ENCODE measurements around the gene DCANP1.

The DCANP1 gene

DNA sequence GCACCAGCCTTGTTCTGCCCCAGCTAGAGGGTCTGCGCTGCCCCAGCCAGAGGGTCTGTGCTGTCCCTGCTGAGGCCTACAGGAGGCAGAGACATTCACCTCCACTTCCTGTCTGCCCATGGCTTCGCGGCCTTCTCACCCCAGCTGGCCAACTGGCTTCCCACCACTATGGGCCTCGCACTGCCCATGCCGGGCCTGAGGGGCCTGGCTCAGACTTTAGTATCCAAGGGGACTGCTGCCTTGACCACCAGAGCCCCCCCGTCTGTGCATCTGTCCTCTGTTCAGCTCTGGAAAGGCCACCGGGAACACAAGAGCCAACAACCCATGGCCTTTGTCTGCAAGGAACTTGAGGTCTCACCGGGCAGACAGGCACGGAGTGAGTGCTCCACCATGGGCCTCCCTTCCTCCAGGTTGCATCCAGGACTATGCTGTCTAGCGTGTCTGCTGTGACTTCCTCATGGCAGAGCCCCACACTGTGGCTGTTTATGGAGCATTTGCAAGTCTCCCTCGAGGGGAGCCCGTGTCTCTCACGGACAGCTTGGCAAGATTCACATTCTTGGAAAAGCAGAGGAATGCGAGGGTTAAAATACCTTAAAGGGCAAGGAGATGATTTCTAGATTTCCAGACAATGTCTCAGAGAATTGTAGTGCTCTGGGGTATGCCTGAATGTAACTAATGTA is 1.7 kb downstream of the DCANP1 start:
- TF ChIP-seq POLR2A (IDR thresholded peaks at IDR 0.05; ENCODE audit: low read length) (no peak), GATA1 (IDR thresholded peaks at IDR 0.05; ENCODE audit: low read depth, low read length) (no peak)
- DNase-seq: no peak

DNA sequence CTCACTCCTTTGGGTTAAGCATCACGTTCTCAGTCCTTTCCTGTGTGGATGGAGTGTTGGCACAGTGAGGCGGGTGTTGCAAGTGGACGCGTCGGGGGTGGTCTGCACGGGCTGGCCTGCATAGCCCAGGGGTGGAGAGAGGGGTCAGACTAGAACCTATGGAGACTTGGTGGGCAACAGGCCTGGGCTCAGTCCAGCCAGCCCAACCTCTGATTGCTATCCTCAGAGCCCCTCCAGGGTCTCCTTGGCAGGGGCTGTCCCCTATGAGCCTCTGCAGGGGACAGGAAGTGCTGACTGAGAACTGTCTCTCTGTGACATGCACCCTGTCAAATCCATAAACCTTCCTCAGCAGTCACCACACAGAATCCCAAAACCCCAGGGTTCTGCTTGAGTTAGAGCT is 2.3 kb downstream of the DCANP1 start:
- no peak for TF ChIP-seq GATA1 (IDR thresholded peaks at IDR 0.05; ENCODE audit: low read depth, low read length)
- TF ChIP-seq POLR2A (IDR thresholded peaks at IDR 0.05; ENCODE audit: low read length): no peak
- no peak for DNase-seq

DNA sequence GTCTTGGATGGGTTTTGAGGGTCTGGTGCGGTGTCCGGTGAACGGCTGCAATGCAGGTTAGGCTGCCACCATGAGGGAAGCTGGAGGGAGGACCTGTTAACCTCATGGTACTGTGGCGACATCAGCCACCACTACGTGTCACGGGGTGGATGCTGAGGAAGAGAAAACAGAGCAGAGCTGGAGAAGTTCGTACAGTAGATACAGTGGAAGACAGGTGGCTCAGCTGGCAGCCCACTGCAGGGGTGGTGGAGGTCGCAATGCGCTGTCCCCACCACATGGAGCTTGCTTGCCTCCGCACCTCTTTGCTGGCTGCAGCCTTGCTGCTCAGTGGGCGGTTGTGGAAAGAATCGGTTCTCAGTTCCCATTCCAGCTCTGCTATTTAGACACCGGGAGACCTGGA is 2.8 kb downstream of the DCANP1 start:
- no peak for DNase-seq
- TF ChIP-seq GATA1 (IDR thresholded peaks at IDR 0.05; ENCODE audit: low read depth, low read length) (no peak), POLR2A (IDR thresholded peaks at IDR 0.05; ENCODE audit: low read length) (no peak)

DNA sequence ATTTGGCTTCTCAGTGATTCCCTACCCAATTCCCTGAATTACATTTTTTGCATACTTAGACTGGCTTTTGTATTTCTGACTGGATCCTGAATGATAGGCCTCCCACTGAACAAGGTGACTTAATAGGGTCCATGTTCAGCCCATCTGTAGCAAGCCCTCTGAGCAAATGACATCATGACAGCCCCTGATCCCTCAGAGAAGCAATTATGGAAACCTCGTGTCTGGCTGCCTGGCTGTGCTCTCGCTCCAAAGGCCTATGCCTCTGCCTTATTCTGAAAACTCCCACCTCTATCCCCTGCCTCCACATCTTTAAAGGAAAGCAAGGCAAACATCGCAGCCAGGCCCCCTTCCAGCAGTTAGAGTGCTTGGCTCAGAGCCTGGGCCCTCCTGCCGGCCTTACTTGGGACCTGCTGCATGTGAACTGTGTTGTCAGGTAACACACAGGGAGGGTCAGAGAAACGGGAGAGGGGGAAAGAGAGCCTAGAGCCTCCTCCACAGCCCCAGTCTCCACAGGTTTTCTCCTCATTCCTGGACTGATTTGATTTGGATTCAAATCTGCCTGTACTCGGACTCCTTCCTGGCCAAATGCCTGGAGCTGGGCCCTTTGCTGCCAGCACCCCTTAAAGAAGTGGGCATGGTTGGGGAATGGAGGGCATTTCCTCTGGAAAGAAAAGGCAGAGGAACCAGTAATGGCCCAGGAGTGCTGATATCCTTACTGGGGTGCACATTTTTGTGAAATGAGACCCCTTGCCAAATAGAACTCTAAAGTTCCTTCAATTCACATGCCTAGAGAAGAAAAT is 3.8 kb downstream of the DCANP1 start:
- TF ChIP-seq POLR2A (IDR thresholded peaks at IDR 0.05; ENCODE audit: low read length) (no peak), GATA1 (IDR thresholded peaks at IDR 0.05; ENCODE audit: low read depth, low read length) (no peak)
- no peak for DNase-seq

DNA sequence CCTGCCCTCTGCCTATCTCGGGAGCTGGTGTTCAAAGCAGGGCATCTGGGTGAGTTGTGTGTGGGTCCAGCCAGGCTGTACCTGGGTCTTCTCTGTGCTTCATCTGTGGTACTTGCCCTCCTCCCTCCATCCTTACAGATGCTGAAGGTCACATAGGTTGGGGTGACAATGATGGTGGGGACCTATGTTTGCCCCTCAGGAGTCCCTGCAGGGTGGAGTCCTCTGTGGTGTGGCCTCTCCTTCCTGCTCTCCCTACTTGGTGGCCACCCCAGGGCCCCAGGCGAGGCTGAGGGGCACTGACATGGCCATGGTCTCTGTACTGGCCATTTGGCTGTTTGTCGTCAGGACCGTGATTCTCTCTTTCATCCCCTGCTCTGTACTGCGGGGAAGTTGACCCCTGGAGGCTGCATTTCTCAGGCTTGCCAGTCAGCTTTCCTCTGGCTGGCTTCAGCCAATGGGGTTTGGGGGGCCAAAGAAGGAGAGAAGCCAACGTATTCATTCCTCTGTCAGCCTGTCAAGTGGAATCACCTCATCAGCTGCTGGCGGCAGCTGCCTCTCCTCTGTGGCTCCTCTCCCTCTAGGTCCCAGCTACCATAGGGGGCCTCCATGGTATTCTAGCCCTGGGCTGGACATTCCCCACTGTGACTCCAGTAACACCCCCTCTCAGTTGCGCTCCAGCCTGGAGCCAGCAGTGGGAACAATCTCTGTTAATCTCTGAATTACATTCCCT is 4.6 kb downstream of the DCANP1 start:
- no peak for DNase-seq
- TF ChIP-seq POLR2A (IDR thresholded peaks at IDR 0.05; ENCODE audit: low read length): no peak
- TF ChIP-seq GATA1 (IDR thresholded peaks at IDR 0.05; ENCODE audit: low read depth, low read length): no peak

DNA sequence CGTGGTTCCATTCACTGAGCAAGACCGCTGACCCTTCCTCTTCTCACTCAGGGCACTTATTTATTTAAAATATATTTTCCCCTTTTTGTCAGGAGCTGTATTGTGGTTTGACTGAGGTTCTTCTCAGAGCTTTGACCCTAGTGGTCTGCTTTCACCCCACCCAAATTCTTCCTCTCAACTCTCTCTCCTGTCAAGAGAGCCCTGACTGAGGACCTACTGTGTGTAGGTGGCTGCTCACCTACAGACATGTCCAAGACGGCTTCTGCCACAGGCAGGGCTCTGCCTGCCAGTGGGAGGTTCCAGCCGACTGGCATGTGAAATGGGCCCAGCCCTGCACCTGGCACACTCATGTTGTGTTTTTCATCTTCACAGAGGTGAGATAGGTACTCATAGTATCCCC is 5.2 kb downstream of the DCANP1 start:
- no peak for DNase-seq
- TF ChIP-seq POLR2A (IDR thresholded peaks at IDR 0.05; ENCODE audit: low read length): no peak
- no peak for TF ChIP-seq GATA1 (IDR thresholded peaks at IDR 0.05; ENCODE audit: low read depth, low read length)

DNA sequence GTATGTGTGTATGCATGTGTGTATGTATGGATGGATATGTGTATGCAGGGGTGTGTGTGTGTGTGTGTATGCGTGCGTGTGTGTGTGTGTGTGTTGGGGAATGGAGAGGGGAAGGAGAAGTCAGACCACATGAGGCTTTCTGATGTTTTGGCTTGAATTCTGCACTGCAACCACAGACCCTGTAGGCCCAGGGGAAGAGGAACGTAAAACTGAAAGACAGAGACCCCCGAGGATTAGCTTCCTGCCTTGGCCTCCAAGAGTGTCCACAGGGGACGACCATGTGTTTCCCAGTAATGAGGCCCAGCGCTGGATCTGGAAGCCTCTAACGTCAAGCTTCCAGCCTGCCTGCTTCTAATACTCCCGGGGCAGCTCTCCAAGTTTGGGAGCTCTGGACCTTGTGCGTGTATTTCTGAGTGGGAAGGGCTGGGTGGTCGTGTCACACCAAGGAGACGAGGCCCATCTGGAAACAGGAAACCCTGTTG is 5.8 kb downstream of the DCANP1 start:
- no peak for DNase-seq
- TF ChIP-seq GATA1 (IDR thresholded peaks at IDR 0.05; ENCODE audit: low read depth, low read length): no peak
- no peak for TF ChIP-seq POLR2A (IDR thresholded peaks at IDR 0.05; ENCODE audit: low read length)

DNA sequence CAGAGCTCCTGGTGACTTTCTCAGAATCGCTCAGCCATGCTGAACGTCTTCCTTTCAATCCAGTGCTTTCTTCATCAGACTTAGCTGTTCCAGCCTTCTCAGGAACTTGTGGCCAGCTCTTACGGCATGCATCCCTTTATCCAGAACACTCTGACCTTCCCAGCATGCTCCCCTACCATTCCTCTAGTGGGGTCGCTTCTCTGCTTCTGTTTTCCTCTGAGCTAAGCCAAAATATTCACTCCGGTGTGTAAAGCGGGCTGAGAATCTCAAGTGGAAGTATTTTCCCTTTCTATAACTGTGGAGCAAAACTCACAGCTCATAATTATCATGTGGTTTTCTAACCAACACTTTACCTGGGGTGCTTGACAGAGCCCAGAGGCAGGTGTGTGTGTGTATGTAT is 6.2 kb downstream of the DCANP1 start:
- no peak for DNase-seq
- TF ChIP-seq GATA1 (IDR thresholded peaks at IDR 0.05; ENCODE audit: low read depth, low read length) (no peak), POLR2A (IDR thresholded peaks at IDR 0.05; ENCODE audit: low read length) (no peak)

DNA sequence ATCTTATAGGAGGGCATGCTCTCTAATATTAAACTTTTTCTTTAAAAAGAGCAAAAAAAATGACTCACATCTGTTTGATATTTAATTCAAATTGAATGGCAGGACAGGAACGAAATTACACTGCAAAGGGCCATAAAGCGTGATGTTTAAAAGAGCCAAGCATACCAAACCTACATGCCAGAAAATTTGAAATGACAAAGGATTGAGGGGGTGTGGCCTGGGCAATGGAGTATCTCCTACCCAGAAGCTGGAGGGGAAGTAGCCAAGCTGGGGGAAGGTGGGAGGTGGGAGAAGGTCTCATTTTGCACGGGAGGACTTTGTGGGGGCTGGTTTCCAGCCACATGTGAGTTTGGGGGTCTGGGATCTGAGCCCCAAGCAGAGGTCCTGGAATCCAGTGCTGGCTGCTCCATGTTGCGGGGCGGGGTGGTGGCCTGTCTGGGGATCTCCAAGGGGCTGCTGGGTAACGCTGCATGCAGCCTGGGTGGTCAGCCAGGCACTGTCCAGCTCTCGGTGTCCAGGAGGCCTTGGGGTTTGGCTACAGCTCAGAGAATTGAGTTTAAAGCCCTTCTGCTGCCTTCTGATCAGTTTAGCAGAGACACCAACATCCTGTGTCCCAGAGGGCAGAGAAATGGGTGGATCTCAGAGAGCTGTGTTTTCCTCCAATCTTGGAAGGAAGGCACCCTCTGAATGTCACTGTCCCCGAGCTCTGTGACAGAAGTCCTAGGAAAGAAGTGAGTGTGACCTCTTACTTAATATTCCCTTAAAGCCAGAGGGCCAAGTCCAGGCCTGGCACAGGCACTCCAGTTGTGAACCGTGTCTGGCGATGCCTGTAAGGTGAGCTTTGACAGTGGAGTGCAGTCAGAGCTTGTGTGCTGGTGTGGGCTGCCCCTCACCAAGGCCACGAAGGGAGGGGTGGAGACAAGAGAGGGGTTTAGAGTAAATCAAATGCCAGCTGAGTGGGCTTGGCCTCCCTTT is 7.6 kb downstream of the DCANP1 start:
- no peak for TF ChIP-seq POLR2A (IDR thresholded peaks at IDR 0.05; ENCODE audit: low read length)
- TF ChIP-seq GATA1 (IDR thresholded peaks at IDR 0.05; ENCODE audit: low read depth, low read length): no peak
- DNase-seq: no peak

DNA sequence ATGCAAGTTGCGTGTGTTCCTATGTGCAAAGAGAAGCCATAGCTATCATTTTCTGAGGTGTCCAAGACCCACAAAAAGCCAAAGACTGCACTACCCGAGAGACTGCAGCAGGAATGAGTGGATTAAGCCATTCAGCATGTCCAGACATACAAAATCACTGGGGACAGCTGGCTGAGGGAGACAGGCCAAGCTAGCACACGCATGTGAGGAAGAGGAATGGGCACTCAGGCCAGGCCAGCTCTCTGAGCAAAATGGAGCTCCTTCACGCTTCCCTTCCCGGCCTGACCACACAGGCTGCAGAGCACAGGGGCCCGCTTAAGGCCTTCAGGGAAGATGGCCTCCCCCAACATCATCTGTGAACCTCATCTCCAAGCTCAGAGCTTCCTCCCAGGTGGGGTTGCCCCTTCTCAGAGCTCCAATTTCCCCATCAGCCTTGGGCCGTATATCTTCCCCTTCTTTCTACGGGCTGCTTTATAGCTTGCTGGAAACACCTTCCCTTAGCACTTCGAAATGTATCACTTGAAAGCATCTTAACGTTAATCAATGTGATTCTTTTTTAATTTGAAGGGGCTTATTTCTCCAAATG is 8.4 kb downstream of the DCANP1 start:
- no peak for TF ChIP-seq GATA1 (IDR thresholded peaks at IDR 0.05; ENCODE audit: low read depth, low read length)
- TF ChIP-seq POLR2A (IDR thresholded peaks at IDR 0.05; ENCODE audit: low read length): no peak

DNA sequence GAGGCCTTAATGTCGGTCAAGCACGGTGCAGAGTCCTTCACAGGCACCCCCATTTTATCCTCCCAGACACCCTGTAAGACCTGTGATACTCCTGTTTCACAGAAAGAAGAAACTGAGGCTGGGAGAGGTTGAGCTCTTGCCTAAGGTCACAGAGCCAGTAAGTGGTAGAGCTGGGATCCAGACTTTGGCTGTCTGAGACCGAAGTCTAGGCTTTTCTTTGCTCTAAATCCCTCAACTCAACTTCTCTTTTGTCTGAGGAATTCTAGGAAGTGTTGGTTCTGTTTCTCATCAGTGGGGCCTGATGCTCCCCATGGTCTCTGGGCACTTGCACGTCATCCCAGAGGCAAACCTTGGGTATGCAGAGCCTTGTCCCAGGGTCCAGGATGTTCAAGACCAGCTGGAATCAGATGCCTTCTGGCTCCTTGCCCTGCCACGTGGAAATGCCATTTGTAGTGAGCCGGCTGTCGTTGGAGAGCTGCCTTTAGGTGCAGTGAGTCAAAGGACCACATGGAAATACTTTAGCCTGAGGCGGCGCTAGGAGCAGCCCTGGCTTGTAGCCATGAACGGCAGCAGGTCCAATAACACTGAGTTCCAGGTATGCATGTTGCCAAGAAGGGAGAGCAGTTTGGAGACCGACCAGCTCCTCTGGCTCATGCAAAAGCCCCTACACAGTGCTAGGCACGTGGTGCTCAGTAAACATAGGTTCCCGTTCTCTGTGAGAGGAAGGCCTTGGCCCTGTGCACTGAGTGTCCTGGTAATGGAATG is 9.2 kb downstream of the DCANP1 start:
- no peak for DNase-seq
- TF ChIP-seq POLR2A (IDR thresholded peaks at IDR 0.05; ENCODE audit: low read length): no peak
- TF ChIP-seq GATA1 (IDR thresholded peaks at IDR 0.05; ENCODE audit: low read depth, low read length): no peak

More for the DNA sequence above, 8.4 kb downstream of the DCANP1 start:
- no peak for DNase-seq

DNA sequence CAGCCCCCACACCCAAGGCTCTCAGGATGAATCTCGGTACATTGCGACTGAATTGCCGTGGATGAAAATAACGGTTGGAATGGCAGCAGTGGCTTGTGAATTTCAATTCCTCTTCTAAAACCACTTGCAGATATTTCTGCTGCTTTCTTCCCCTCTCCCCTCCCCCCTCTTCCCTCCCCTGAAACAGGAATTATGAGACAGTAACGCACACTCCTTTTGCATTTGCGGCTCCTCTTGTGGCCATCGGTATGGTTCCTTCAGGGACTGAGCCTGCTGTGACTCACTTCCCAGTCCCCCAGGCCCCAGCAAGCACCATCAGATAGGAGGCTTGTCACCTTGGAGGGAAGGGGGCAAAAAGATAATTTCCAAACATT is 9.7 kb downstream of the DCANP1 start:
- TF ChIP-seq POLR2A (IDR thresholded peaks at IDR 0.05; ENCODE audit: low read length): no peak
- no peak for TF ChIP-seq GATA1 (IDR thresholded peaks at IDR 0.05; ENCODE audit: low read depth, low read length)
- DNase-seq: no peak

Measured in erythroblast (primary cell).